Measurements from ENCODE around the gene NECTIN3. TPM values are rescaled to one million over a fixed set of nuclear protein-coding genes. Genes with fewer than 3 reads are reported as not detected.

The NECTIN3 gene
- total RNA-seq, 4 donors from 2014 or later: 24.9 to 30.1 (median 26.7) TPM

DNA sequence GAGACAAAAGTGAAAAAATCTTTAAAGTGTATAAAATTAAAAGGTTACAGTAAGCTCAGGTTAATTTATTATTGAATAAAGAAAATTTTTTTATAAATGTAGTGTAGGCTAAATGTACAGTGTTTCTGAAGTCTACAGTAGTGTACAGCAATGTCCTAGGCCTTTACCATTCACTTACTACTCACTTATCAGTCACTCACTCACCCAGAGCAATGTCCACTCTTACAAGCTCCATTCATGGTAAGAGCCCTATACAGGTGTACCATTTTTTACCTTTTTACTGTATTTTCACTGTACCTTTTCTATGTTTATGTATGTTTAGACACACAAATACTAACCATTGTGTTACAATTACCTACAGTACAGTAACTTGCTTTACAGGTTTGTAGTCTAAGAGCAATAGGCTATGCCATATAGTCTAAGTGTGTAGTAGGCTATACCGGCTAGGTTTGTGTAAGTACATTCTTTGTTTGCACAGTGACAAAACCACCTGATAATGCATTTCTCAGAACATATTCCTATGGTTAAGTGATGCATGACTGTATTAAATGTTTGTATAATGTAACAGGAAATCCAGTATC is 38.1 kb upstream of the NECTIN3 start:
- 95% methylated on average over 1 of the region's 1 CpG for WGBS
- Histone ChIP-seq H3K36me3 (no peaks in the 10 kb centered on the region), H3K27me3 (no peaks in the 10 kb centered on the region), H3K27ac (replicated peaks in 1 of 4) (no peak overlapping the region), H3K4me1 (no peaks in the 10 kb centered on the region), H3K4me3 (no peak overlapping the region), H3K9me3 (peaks cover 0 to 24% (median 6%) of the 10 kb centered on the region in 4 donors)
- TF ChIP-seq, protein P1, sequence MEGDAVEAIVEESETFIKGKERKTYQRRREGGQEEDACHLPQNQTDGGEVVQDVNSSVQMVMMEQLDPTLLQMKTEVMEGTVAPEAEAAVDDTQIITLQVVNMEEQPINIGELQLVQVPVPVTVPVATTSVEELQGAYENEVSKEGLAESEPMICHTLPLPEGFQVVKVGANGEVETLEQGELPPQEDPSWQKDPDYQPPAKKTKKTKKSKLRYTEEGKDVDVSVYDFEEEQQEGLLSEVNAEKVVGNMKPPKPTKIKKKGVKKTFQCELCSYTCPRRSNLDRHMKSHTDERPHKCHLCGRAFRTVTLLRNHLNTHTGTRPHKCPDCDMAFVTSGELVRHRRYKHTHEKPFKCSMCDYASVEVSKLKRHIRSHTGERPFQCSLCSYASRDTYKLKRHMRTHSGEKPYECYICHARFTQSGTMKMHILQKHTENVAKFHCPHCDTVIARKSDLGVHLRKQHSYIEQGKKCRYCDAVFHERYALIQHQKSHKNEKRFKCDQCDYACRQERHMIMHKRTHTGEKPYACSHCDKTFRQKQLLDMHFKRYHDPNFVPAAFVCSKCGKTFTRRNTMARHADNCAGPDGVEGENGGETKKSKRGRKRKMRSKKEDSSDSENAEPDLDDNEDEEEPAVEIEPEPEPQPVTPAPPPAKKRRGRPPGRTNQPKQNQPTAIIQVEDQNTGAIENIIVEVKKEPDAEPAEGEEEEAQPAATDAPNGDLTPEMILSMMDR (IDR thresholded peaks at IDR 0.05): no peak
- no peak for TF ChIP-seq POLR2AphosphoS5 (IDR thresholded peaks at IDR 0.05)
- no peak for TF ChIP-seq EP300 (IDR thresholded peaks at IDR 0.05)
- TF ChIP-seq POLR2A (IDR thresholded peaks at IDR 0.05; ENCODE audit: low read depth): no peak
- DNase-seq (ENCODE audit: extremely low spot score): no peak
- intact Hi-C loops (cut with DNase I): no loop called here

GRCh38 chr3:111035316-111035715 is 36.3 kb upstream of the NECTIN3 start:
- H3K4me3 ChIP-seq: no peak overlapping the region
- H3K4me1 ChIP-seq: no peaks in the 10 kb centered on the region
- no peak overlapping the region for H3K27ac ChIP-seq (replicated peaks in 1 of 4)
- intact Hi-C loops (cut with DNase I): no loop called here
- H3K9me3 ChIP-seq: peaks cover 0 to 24% (median 6%) of the 10 kb centered on the region in 4 donors
- no peak for TF ChIP-seq POLR2A (IDR thresholded peaks at IDR 0.05; ENCODE audit: low read depth)
- TF ChIP-seq, protein P1 (IDR thresholded peaks at IDR 0.05): no peak
- no peak for TF ChIP-seq EP300 (IDR thresholded peaks at IDR 0.05)
- TF ChIP-seq POLR2AphosphoS5 (IDR thresholded peaks at IDR 0.05): no peak
- no peaks in the 10 kb centered on the region for H3K27me3 ChIP-seq
- 85% methylated on average over 2 of the region's 2 CpGs for WGBS
- DNase-seq (ENCODE audit: extremely low spot score): no peak
- H3K36me3 ChIP-seq: no peaks in the 10 kb centered on the region

DNA sequence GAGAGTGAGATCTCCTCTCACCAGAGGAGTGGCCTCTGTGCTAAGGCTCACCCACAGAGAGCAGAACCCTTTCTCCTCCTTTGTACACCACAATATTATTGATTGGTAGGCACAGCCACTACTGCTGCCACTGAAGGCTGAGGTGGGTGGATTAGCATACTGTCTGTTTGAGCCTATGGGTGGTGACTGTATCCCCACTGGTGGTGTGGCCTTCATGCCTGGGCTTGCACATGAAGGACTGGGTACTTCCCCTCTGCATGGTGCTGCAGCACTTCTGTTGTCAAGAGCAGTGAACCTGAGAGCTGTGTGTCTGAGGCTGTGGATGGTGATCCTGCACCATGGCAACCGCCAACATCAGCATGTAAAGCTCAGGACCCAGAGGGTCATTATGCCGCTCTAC is 35.7 kb upstream of the NECTIN3 start:
- peaks cover 0 to 24% (median 6%) of the 10 kb centered on the region in 4 donors for H3K9me3 ChIP-seq
- no peaks in the 10 kb centered on the region for H3K27me3 ChIP-seq
- H3K4me3 ChIP-seq: no peak overlapping the region
- no peak overlapping the region for H3K27ac ChIP-seq (replicated peaks in 1 of 4)
- TF ChIP-seq, protein P1 (IDR thresholded peaks at IDR 0.05): no peak
- TF ChIP-seq EP300 (IDR thresholded peaks at IDR 0.05) (no peak), POLR2AphosphoS5 (IDR thresholded peaks at IDR 0.05) (no peak), POLR2A (IDR thresholded peaks at IDR 0.05; ENCODE audit: low read depth) (no peak)
- no peak for DNase-seq (ENCODE audit: extremely low spot score)
- intact Hi-C loops (cut with DNase I): no loop called here
- WGBS: no CpG with 5 or more reads among the region's 2 CpGs
- H3K36me3 ChIP-seq: no peaks in the 10 kb centered on the region
- H3K4me1 ChIP-seq: no peaks in the 10 kb centered on the region

GRCh38 chr3:111040959-111041358 is 30.7 kb upstream of the NECTIN3 start:
- no peak for DNase-seq (ENCODE audit: extremely low spot score)
- Histone ChIP-seq H3K4me1 (no peaks in the 10 kb centered on the region), H3K36me3 (no peaks in the 10 kb centered on the region), H3K27ac (replicated peaks in 1 of 4) (no peak overlapping the region), H3K4me3 (no peak overlapping the region), H3K27me3 (no peaks in the 10 kb centered on the region), H3K9me3 (peaks cover 0 to 19% (median 6%) of the 10 kb centered on the region in 4 donors)
- TF ChIP-seq POLR2A (IDR thresholded peaks at IDR 0.05; ENCODE audit: low read depth): no peak
- intact Hi-C loops (cut with DNase I): no loop called here
- WGBS: 93% methylated on average over 2 of the region's 2 CpGs

- Histone ChIP-seq H3K4me3 (no peak overlapping the region), H3K9me3 (no peaks in the 10 kb centered on the region), H3K4me1 (no peaks in the 10 kb centered on the region), H3K27ac (replicated peaks in 1 of 4) (no peak overlapping the region), H3K27me3 (no peaks in the 10 kb centered on the region), H3K36me3 (no peaks in the 10 kb centered on the region)
- WGBS: 85% methylated on average over 5 of the region's 6 CpGs
- intact Hi-C loops (cut with DNase I): no loop called here
- DNase-seq (ENCODE audit: extremely low spot score): no peak
- TF ChIP-seq POLR2AphosphoS5 (IDR thresholded peaks at IDR 0.05) (no peak), EP300 (IDR thresholded peaks at IDR 0.05) (no peak), POLR2A (IDR thresholded peaks at IDR 0.05; ENCODE audit: low read depth) (no peak)
- TF ChIP-seq, protein P1 (IDR thresholded peaks at IDR 0.05): no peak
Measured at GRCh38 chr3:111045564-111045963, 26.1 kb upstream of the NECTIN3 start.
